Stimulated activated CD4-positive, alpha-beta T cell treated with anti-CD3 and anti-CD28 coated beads, TNF-alpha, amount 100 ng/mL, for 4 hours (primary cell): Measurements from ENCODE around the gene DXO.
"Not testable (repeated sequence)": the region's sequence is repeated elsewhere in the genome, so short reads cannot be mapped to it uniquely, and the experiment has no call there.

Source experiments
- DNase-seq, 3 experiments: peaks; one replicate each; pipeline ENCODE4 v3.0.0-alpha.2; 2020; ENCODE audit warnings: low read depth in 3 of 3

The DXO gene

GRCh38 chr6:31980195-31980876, 8.4 kb upstream of the DXO start:
- not testable (repeated sequence) for DNase-seq

- no peak for DNase-seq
Observed at GRCh38 chr6:31979238-31979898, 7.4 kb upstream of the DXO start.

DNA sequence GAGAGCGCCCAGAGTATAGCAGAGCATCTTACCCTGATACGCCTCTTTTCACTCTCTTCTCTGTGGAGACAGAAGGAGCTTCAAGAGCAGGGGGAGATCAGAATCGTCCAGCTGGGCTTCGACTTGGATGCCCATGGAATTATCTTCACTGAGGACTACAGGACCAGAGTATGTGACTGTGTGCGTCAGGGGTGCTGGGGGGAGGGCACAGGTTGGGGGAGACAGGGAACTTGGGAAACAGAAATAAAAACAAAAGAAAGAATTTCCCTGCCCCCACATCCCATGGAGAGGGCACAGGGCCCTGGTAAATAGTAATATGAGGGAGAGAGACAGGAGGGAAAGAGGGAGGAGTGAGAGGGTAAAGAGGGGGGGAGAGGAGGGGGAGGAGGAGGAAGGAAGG, 6.9 kb upstream of the DXO start:
- DNase-seq, result no peak

- DNase-seq, result no peak
Observed at GRCh38 chr6:31977816-31978431, 6.0 kb upstream of the DXO start.

DNA sequence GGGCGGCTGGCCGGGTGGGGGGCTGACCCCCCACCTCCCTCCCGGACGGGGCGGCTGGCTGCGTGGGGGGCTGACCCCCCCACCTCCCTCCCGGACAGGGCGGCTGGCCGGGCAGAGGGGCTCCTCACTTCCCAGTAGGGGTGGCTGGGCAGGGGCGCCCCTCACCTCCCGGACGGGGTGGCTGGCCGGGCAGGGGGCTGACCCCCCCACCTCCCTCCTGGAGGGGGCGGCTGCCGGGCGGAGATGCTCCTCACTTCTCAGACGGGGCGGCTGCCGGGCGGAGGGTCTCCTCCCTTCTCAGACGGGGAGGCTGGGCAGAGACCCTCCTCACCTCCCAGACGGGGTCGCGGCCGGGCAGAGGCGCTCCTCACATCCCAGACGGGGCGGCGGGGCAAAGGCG, 4.1 kb upstream of the DXO start:
- DNase-seq, result not testable (repeated sequence)

- no peak for DNase-seq
Observed at GRCh38 chr6:31972709-31973350, 892 bp upstream of the DXO start.

- DNase-seq, result no peak
Observed at GRCh38 chr6:31971279-31971992, 502 bp downstream of the DXO start.

DNA sequence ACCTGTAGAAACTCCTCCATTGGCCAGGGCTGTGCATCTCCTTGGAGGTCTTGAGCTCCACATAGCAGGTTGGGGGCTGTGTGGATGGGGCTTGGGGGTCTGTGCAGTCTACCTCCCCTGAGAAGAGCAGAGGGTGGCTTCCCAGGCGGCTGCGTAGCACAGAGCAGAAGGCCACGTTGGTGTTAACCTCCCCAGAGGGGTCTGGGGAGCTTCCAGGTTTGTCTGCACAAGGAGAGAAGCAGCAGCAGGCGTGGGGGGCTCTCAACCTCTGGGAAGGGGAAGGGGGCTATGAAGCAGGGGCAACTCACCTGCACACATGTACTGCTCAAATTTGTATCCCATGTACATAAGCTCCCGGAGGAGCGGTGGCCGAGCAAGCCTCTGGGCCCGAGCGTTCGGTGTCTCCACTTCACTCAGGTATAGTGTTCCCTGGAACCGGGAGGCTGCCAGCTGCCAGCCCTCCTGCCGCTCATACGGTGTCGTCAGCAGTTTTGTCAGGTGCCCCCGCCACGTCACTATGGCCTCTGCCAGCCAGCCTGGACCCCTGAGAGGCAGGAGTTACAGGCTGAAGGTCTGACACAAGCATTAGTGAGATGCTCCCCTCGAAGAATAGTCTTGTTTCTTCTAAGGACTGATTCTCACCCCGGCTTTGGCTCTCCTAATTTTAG, 1.2 kb downstream of the DXO start:
- no peak for DNase-seq

GRCh38 chr6:31969712-31970603, 2.0 kb downstream of the DXO start:
- DNase-seq, result no peak

- no peak for DNase-seq
Observed at GRCh38 chr6:31968791-31969711, 2.9 kb downstream of the DXO start.

- no peak for DNase-seq
Observed at GRCh38 chr6:31968326-31968725, 3.6 kb downstream of the DXO start.

DNA sequence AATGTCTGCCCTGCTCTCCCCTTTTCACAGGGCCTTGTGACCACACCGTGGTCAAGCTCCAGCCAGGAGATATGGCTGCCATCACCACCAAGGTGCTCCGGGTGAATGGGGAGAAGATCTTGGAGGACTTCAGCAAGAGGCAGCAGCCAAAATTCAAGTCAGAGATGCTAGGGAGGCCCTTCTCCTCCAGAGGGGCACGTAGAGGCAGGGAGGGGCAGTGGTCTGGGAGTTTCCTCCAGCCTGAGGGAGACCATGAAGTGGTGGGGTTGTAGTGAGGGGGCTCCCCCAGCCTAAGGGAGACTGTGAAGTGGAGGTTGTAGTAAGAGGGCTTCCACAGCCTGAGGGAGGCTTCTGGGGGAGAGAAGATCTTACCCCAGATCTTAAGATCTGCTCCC, 4.0 kb downstream of the DXO start:
- DNase-seq, result no peak

- DNase-seq, result no peak
Observed at GRCh38 chr6:31966997-31967925, 4.7 kb downstream of the DXO start.

DNA sequence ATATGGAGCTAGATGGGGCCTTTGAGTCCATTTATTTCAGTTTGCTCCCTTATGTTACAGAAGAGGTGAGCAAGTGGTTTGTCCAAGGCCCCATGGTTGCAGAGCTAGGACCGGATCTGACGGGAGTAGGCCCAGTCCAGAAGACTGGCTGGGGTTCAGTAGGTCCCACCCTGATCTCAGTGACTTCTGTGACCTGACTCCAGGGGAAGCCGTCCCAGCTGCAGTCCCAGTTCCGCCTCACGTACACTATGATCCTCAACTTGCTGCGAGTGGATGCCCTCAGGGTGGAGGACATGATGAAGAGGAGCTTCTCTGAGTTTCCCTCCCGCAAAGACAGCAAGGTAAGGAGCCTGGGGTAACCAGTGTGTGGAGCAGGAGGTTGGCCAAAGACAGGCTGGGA, 5.4 kb downstream of the DXO start:
- DNase-seq, result no peak

GRCh38 chr6:31965700-31966099, 6.2 kb downstream of the DXO start:
- DNase-seq, result no peak

GRCh38 chr6:31963921-31964320, 8.0 kb downstream of the DXO start:
- no peak for DNase-seq

GRCh38 chr6:31961616-31962015, 10.3 kb downstream of the DXO start:
- no peak for DNase-seq
